ENCODE results near the gene MRS2. TPM values are rescaled to one million over a fixed set of nuclear protein-coding genes. Genes with fewer than 3 reads are reported as not detected.

The MRS2 gene
- total and polyA plus RNA-seq, 4 experiments from 2014 or later: 19.0 to 27.1 (median 23.4) TPM

- H3K4me3 Mint-ChIP-seq: no peak overlapping the region
- Histone ChIP-seq H3K36me3 (ENCODE audit: insufficient read depth, low read length) (no peaks in the 10 kb centered on the region), H3K4me1 (ENCODE audit: insufficient read depth, low read length) (no peaks in the 10 kb centered on the region), H3K27me3 (ENCODE audit: insufficient read depth, low read length) (no peaks in the 10 kb centered on the region), H3K27ac (ENCODE audit: low read depth, low read length) (no peak overlapping the region), H3K9me3 (ENCODE audit: control insufficient read depth in 1 of 2, low read length in 2 of 2) (no peaks in the 10 kb centered on the region), H3K4me3 (ENCODE audit: low read length in 2 of 2) (no peak overlapping the region)
- H3K9me3 Mint-ChIP-seq: no peaks in the 10 kb centered on the region
- intact Hi-C loops (cut with micrococcal nuclease): no loop called here
- no peaks in the 10 kb centered on the region for H3K27me3 Mint-ChIP-seq
- POLR2A ChIA-PET (ENCODE audit: partially characterized antibody): no interaction called here
- H3K4me1 Mint-ChIP-seq: no peaks in the 10 kb centered on the region
- no peaks in the 10 kb centered on the region for H3K36me3 Mint-ChIP-seq
- no peak for DNase-seq
- H3K27ac Mint-ChIP-seq: no peak overlapping the region
- CTCF ChIA-PET (ENCODE audit: partially characterized antibody): interaction anchor here (1.5 kb wide), 1 partner anchor 41 kb away, joined by 3 read pairs; no protein-coding TSS in a partner anchor
Observed at GRCh38 chr6:24455061-24455460, 52.3 kb downstream of the MRS2 start.

- CTCF ChIA-PET (ENCODE audit: partially characterized antibody): interaction anchor here (0.9 kb wide), 1 partner anchor 63 kb away, joined by 3 read pairs; no protein-coding TSS in a partner anchor
- H3K36me3 ChIP-seq (ENCODE audit: insufficient read depth, low read length): no peaks in the 10 kb centered on the region
Observed at GRCh38 chr6:24458134-24458533, 55.4 kb downstream of the MRS2 start.

GRCh38 chr6:24458941-24459340 is 56.2 kb downstream of the MRS2 start:
- no peak overlapping the region for H3K4me3 Mint-ChIP-seq
- no peaks in the 10 kb centered on the region for H3K27me3 Mint-ChIP-seq
- H3K9me3 Mint-ChIP-seq: no peaks in the 10 kb centered on the region
- intact Hi-C loops (cut with micrococcal nuclease): no loop called here
- no peaks in the 10 kb centered on the region for H3K4me1 ChIP-seq (ENCODE audit: insufficient read depth, low read length)
- no peak overlapping the region for H3K27ac ChIP-seq (ENCODE audit: low read depth, low read length)
- H3K36me3 ChIP-seq (ENCODE audit: insufficient read depth, low read length): no peaks in the 10 kb centered on the region
- H3K4me1 Mint-ChIP-seq: no peaks in the 10 kb centered on the region
- H3K27me3 ChIP-seq (ENCODE audit: insufficient read depth, low read length): no peaks in the 10 kb centered on the region
- no peaks in the 10 kb centered on the region for H3K9me3 ChIP-seq (ENCODE audit: control insufficient read depth in 1 of 2, low read length in 2 of 2)
- ChIA-PET POLR2A (ENCODE audit: partially characterized antibody) (no interaction called here), CTCF (ENCODE audit: partially characterized antibody) (interaction anchor here (1.1 kb wide), 1 partner anchor 12 kb away, joined by 3 read pairs; no protein-coding TSS in a partner anchor)
- no peaks in the 10 kb centered on the region for H3K36me3 Mint-ChIP-seq
- H3K27ac Mint-ChIP-seq: no peak overlapping the region
- no peak overlapping the region for H3K4me3 ChIP-seq (ENCODE audit: low read length in 2 of 2)
- DNase-seq: no peak

More at GRCh38 chr6:24458134-24458533, 55.4 kb downstream of the MRS2 start:
- no peak overlapping the region for H3K27ac Mint-ChIP-seq
- Histone ChIP-seq H3K27me3 (ENCODE audit: insufficient read depth, low read length) (no peaks in the 10 kb centered on the region), H3K9me3 (ENCODE audit: control insufficient read depth in 1 of 2, low read length in 2 of 2) (no peaks in the 10 kb centered on the region), H3K4me3 (ENCODE audit: low read length in 2 of 2) (no peak overlapping the region), H3K27ac (ENCODE audit: low read depth, low read length) (no peak overlapping the region), H3K4me1 (ENCODE audit: insufficient read depth, low read length) (no peaks in the 10 kb centered on the region)
- H3K4me3 Mint-ChIP-seq: no peak overlapping the region
- no peak for DNase-seq
- no peaks in the 10 kb centered on the region for H3K36me3 Mint-ChIP-seq
- H3K9me3 Mint-ChIP-seq: no peaks in the 10 kb centered on the region
- no peaks in the 10 kb centered on the region for H3K4me1 Mint-ChIP-seq
- POLR2A ChIA-PET (ENCODE audit: partially characterized antibody): no interaction called here
- H3K27me3 Mint-ChIP-seq: no peaks in the 10 kb centered on the region
- intact Hi-C loops (cut with micrococcal nuclease): no loop called here

- ChIA-PET POLR2A (ENCODE audit: partially characterized antibody) (no interaction called here), CTCF (ENCODE audit: partially characterized antibody) (no interaction called here)
- H3K36me3 ChIP-seq (ENCODE audit: insufficient read depth, low read length): no peaks in the 10 kb centered on the region
- H3K27me3 ChIP-seq (ENCODE audit: insufficient read depth, low read length): no peaks in the 10 kb centered on the region
- H3K27ac Mint-ChIP-seq: no peak overlapping the region
- no peaks in the 10 kb centered on the region for H3K36me3 Mint-ChIP-seq
- H3K9me3 ChIP-seq (ENCODE audit: control insufficient read depth in 1 of 2, low read length in 2 of 2): no peaks in the 10 kb centered on the region
- no peaks in the 10 kb centered on the region for H3K9me3 Mint-ChIP-seq
- no peak overlapping the region for H3K4me3 Mint-ChIP-seq
- no peaks in the 10 kb centered on the region for H3K27me3 Mint-ChIP-seq
- no peaks in the 10 kb centered on the region for H3K4me1 ChIP-seq (ENCODE audit: insufficient read depth, low read length)
- no peak overlapping the region for H3K4me3 ChIP-seq (ENCODE audit: low read length in 2 of 2)
- no peak overlapping the region for H3K27ac ChIP-seq (ENCODE audit: low read depth, low read length)
- no peak for DNase-seq
- intact Hi-C loops (cut with micrococcal nuclease): no loop called here
- H3K4me1 Mint-ChIP-seq: no peaks in the 10 kb centered on the region
Observed at GRCh38 chr6:24460966-24461365, 58.2 kb downstream of the MRS2 start.

- H3K36me3 Mint-ChIP-seq: no peaks in the 10 kb centered on the region
- no peak for DNase-seq
- no peak overlapping the region for H3K27ac ChIP-seq (ENCODE audit: low read depth, low read length)
- intact Hi-C loops (cut with micrococcal nuclease): no loop called here
- no peak overlapping the region for H3K4me3 ChIP-seq (ENCODE audit: low read length in 2 of 2)
- H3K27me3 ChIP-seq (ENCODE audit: insufficient read depth, low read length): no peaks in the 10 kb centered on the region
- H3K9me3 ChIP-seq (ENCODE audit: control insufficient read depth in 1 of 2, low read length in 2 of 2): no peaks in the 10 kb centered on the region
- H3K9me3 Mint-ChIP-seq: no peaks in the 10 kb centered on the region
- H3K4me3 Mint-ChIP-seq: no peak overlapping the region
- H3K4me1 ChIP-seq (ENCODE audit: insufficient read depth, low read length): no peaks in the 10 kb centered on the region
- H3K4me1 Mint-ChIP-seq: no peaks in the 10 kb centered on the region
- CTCF ChIA-PET (ENCODE audit: partially characterized antibody): interaction anchor here (0.9 kb wide), 1 partner anchor 11 kb away, joined by 3 read pairs; no protein-coding TSS in a partner anchor
- no peaks in the 10 kb centered on the region for H3K27me3 Mint-ChIP-seq
- no peak overlapping the region for H3K27ac Mint-ChIP-seq
- POLR2A ChIA-PET (ENCODE audit: partially characterized antibody): no interaction called here
- H3K36me3 ChIP-seq (ENCODE audit: insufficient read depth, low read length): no peaks in the 10 kb centered on the region
Observed at GRCh38 chr6:24464253-24465038, 61.7 kb downstream of the MRS2 start.

DNA sequence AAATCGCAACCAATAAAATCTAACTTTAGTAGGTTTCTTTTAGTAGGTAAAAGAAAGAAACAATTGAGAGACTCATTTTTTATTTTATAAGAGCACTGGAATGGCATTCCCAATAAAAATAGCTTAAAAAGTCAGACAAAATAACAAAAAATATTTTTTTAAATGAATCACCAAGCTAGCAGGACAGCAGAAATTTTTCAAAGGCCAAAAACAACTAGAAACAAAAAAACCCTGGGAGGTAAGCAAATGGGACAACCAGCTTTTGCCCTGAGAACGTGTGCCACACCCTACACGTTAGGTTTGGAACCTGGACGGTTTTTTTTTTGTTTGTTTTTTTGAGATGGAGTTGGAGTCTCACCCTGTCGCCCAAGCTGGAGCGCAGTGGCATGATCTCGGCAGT is 67.1 kb downstream of the MRS2 start:
- H3K27ac ChIP-seq (ENCODE audit: low read depth, low read length): no peak overlapping the region
- no peak for DNase-seq
- H3K4me1 Mint-ChIP-seq: no peaks in the 10 kb centered on the region
- no peak overlapping the region for H3K4me3 Mint-ChIP-seq
- POLR2A ChIA-PET (ENCODE audit: partially characterized antibody): no interaction called here
- H3K4me1 ChIP-seq (ENCODE audit: insufficient read depth, low read length): no peaks in the 10 kb centered on the region
- CTCF ChIA-PET (ENCODE audit: partially characterized antibody): no interaction called here
- H3K4me3 ChIP-seq (ENCODE audit: low read length in 2 of 2): no peak overlapping the region
- peaks cover 0 to 1% of the 10 kb centered on the region in 2 donors for H3K27me3 Mint-ChIP-seq
- H3K36me3 ChIP-seq (ENCODE audit: insufficient read depth, low read length): no peaks in the 10 kb centered on the region
- peaks cover 0 to 3% of the 10 kb centered on the region in 2 donors for H3K36me3 Mint-ChIP-seq
- H3K9me3 ChIP-seq (ENCODE audit: control insufficient read depth in 1 of 2, low read length in 2 of 2): no peaks in the 10 kb centered on the region
- intact Hi-C loops (cut with micrococcal nuclease): no loop called here
- H3K27me3 ChIP-seq (ENCODE audit: insufficient read depth, low read length): no peaks in the 10 kb centered on the region
- no peak overlapping the region for H3K27ac Mint-ChIP-seq
- no peaks in the 10 kb centered on the region for H3K9me3 Mint-ChIP-seq

- Mint-ChIP-seq H3K27ac (no peak overlapping the region), H3K9me3 (no peaks in the 10 kb centered on the region), H3K4me1 (no peaks in the 10 kb centered on the region), H3K4me3 (no peak overlapping the region), H3K36me3 (peaks cover 0 to 3% of the 10 kb centered on the region in 2 donors), H3K27me3 (peaks cover 0 to 1% of the 10 kb centered on the region in 2 donors)
- no peaks in the 10 kb centered on the region for H3K27me3 ChIP-seq (ENCODE audit: insufficient read depth, low read length)
- DNase-seq: no peak
- no peak overlapping the region for H3K4me3 ChIP-seq (ENCODE audit: low read length in 2 of 2)
- CTCF ChIA-PET (ENCODE audit: partially characterized antibody): interaction anchor here (1.7 kb wide), 1 partner anchor 42 kb away, joined by 4 read pairs; no protein-coding TSS in a partner anchor
- intact Hi-C loops (cut with micrococcal nuclease): no loop called here
- H3K4me1 ChIP-seq (ENCODE audit: insufficient read depth, low read length): no peaks in the 10 kb centered on the region
- POLR2A ChIA-PET (ENCODE audit: partially characterized antibody): no interaction called here
- H3K36me3 ChIP-seq (ENCODE audit: insufficient read depth, low read length): no peaks in the 10 kb centered on the region
- H3K27ac ChIP-seq (ENCODE audit: low read depth, low read length): no peak overlapping the region
- no peaks in the 10 kb centered on the region for H3K9me3 ChIP-seq (ENCODE audit: control insufficient read depth in 1 of 2, low read length in 2 of 2)
Observed at GRCh38 chr6:24472181-24472580, 69.4 kb downstream of the MRS2 start.
